ENCODE measurements around the gene CASS4. TPM values are rescaled to one million over a fixed set of nuclear protein-coding genes. Genes with fewer than 3 reads are reported as not detected.
A peak's percentile ranks its signal among the peaks of the same experiment; 100 is the strongest.

The CASS4 gene
- total and polyA plus RNA-seq, 9 of the 15 experiments (the other 6 are each of a cell fraction or from before 2014, with no cell fraction given): 8.1 to 53.8 (median 26.7) TPM

DNA sequence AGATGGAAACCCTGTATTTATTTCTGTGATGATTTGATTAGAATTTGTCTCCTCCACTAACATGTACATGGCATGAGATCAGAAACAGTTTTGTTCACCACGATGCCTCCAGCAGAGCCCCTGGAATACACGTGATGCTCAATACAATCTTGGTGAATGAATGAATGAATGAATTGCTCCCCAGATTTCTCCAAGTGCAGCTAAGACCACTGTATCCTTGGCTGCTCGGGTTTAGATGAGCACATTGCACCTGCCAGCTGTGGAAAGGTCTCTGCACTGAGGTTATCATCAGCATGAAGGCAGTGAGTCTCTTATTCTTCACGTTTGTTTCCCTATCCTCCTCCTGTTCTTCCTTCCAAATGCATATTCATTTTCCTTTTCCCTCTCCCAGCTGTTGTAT, 17.9 kb downstream of the CASS4 start:
- no peak overlapping the region for H3K9ac ChIP-seq (ENCODE audit: insufficient read depth in 1 of 2, low read depth in 2 of 2, low read length in 2 of 2)
- in situ Hi-C loops (cut with MboI): no loop called here
- peaks cover 100% of the 10 kb centered on the region for H3K79me2 ChIP-seq (ENCODE audit: control insufficient read depth, insufficient read depth, low read length)
- no peak overlapping the region for H3K4me2 ChIP-seq (ENCODE audit: insufficient read depth, low read length)
- ChIA-PET CTCF (ENCODE audit: low intra/inter-chr PET ratio) (no interaction called here), POLR2A (interaction anchor here (0.6 to 2.2 kb wide), 4 partner anchors 9 to 18 kb away, joined by 4 to 12 read pairs (median 6); partner anchors contain the start of gene CASS4)
- ATAC-seq (no peak), FAIRE-seq (no peak), DNase-seq (ENCODE audit: extremely low read depth in 1 of 4, low spot score in 3 of 4) (no peak)
- H3K36me3 ChIP-seq (ENCODE audit: control insufficient read depth, insufficient read depth, low read length): peaks cover 88% of the 10 kb centered on the region
- no peaks in the 10 kb centered on the region for H3K9me3 ChIP-seq (replicated peaks; ENCODE audit: control insufficient read depth, insufficient read depth, low read depth, low read length)
- H4K20me1 ChIP-seq (replicated peaks; ENCODE audit: control insufficient read depth, insufficient read depth, low read length): peaks cover 29% of the 10 kb centered on the region
- BruUV-seq (replicated peaks): no TSS peak
- no peak overlapping the region for H2AFZ ChIP-seq (ENCODE audit: low read depth, low read length)
- H3K27ac ChIP-seq (ENCODE audit: extremely low read depth, low read depth, low read length): peak overlapping the region; percentile 50; the same call in 1 of the 3 replicates
- H3K4me1 ChIP-seq (replicated peaks in 1 of 2; ENCODE audit: control insufficient read depth in 2 of 2, insufficient read depth in 2 of 2, low read length in 2 of 2): peaks cover 26 to 54% of the 10 kb centered on the region in 2 experiments
- H3K9me1 ChIP-seq (ENCODE audit: control insufficient read depth, insufficient read depth, low read length): no peaks in the 10 kb centered on the region
- no peak overlapping the region for H3K4me3 ChIP-seq
- H3K27me3 ChIP-seq (ENCODE audit: control insufficient read depth in 2 of 2, insufficient read depth in 2 of 2, low read length in 2 of 2): no peaks in the 10 kb centered on the region
- 28% methylated on average over 4 of the region's 4 CpGs for WGBS (ENCODE audit: insufficient coverage, low coverage, missing lambda C conversion rate)
- intact Hi-C loops (cut with micrococcal nuclease): loop anchor here (2.0 kb wide), 1 partner anchor 17 kb away; the partner anchor contains the start of gene CASS4
- TF ChIP-seq, protein P1, sequence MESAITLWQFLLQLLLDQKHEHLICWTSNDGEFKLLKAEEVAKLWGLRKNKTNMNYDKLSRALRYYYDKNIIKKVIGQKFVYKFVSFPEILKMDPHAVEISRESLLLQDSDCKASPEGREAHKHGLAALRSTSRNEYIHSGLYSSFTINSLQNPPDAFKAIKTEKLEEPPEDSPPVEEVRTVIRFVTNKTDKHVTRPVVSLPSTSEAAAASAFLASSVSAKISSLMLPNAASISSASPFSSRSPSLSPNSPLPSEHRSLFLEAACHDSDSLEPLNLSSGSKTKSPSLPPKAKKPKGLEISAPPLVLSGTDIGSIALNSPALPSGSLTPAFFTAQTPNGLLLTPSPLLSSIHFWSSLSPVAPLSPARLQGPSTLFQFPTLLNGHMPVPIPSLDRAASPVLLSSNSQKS (CRISPR knock-in tag; IDR thresholded peaks at IDR 0.05): no peak
- TF ChIP-seq PTTG1 (tag; IDR thresholded peaks at IDR 0.05; ENCODE audit: low read depth) (no peak), ZBTB7A (IDR thresholded peaks at IDR 0.05; ENCODE audit: borderline replicate concordance, control insufficient read depth, low read depth, low read length) (no peak), LEF1 (IDR thresholded peaks at IDR 0.05) (no peak), POLR3G (IDR thresholded peaks at IDR 0.05; ENCODE audit: extremely low read depth, insufficient read length, insufficient replicate concordance) (no peak), RBM25 (IDR thresholded peaks at IDR 0.05; ENCODE audit: low read depth, low read length, severe bottlenecking) (no peak), ZNF384 (IDR thresholded peaks at IDR 0.05; ENCODE audit: low read depth, low read length) (no peak), ZNF644 (tag; IDR thresholded peaks at IDR 0.05; ENCODE audit: low read depth) (no peak), XRCC4 (IDR thresholded peaks at IDR 0.05; ENCODE audit: extremely low read depth, insufficient read depth, insufficient read length) (no peak), ZNF24 (IDR thresholded peaks at IDR 0.05) (peak; percentile 67; the same call in 1 of the 2 replicates), ZNF354B (CRISPR knock-in tag; IDR thresholded peaks at IDR 0.05) (no peak), SOX6 (IDR thresholded peaks at IDR 0.05) (no peak), TCF3 (CRISPR knock-in tag; IDR thresholded peaks at IDR 0.05) (no peak), STAT5B (CRISPR knock-in tag; IDR thresholded peaks at IDR 0.05) (no peak), SMARCC2 (IDR thresholded peaks at IDR 0.05; ENCODE audit: low read depth) (0 out of 2 replicates have a peak, but pooled peaks have one; percentile 2), ZFP1 (CRISPR knock-in tag; IDR thresholded peaks at IDR 0.05) (no peak)
- TF ChIP-seq, protein P2, sequence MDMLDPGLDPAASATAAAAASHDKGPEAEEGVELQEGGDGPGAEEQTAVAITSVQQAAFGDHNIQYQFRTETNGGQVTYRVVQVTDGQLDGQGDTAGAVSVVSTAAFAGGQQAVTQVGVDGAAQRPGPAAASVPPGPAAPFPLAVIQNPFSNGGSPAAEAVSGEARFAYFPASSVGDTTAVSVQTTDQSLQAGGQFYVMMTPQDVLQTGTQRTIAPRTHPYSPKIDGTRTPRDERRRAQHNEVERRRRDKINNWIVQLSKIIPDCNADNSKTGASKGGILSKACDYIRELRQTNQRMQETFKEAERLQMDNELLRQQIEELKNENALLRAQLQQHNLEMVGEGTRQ (CRISPR knock-in tag; IDR thresholded peaks at IDR 0.05): no peak
- TF ChIP-seq, protein P3, sequence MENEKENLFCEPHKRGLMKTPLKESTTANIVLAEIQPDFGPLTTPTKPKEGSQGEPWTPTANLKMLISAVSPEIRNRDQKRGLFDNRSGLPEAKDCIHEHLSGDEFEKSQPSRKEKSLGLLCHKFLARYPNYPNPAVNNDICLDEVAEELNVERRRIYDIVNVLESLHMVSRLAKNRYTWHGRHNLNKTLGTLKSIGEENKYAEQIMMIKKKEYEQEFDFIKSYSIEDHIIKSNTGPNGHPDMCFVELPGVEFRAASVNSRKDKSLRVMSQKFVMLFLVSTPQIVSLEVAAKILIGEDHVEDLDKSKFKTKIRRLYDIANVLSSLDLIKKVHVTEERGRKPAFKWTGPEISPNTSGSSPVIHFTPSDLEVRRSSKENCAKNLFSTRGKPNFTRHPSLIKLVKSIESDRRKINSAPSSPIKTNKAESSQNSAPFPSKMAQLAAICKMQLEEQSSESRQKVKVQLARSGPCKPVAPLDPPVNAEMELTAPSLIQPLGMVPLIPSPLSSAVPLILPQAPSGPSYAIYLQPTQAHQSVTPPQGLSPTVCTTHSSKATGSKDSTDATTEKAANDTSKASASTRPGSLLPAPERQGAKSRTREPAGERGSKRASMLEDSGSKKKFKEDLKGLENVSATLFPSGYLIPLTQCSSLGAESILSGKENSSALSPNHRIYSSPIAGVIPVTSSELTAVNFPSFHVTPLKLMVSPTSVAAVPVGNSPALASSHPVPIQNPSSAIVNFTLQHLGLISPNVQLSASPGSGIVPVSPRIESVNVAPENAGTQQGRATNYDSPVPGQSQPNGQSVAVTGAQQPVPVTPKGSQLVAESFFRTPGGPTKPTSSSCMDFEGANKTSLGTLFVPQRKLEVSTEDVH (IDR thresholded peaks at IDR 0.05; ENCODE audit: low read depth, partially characterized antibody): peak; percentile 4
- TF ChIP-seq, protein P4, sequence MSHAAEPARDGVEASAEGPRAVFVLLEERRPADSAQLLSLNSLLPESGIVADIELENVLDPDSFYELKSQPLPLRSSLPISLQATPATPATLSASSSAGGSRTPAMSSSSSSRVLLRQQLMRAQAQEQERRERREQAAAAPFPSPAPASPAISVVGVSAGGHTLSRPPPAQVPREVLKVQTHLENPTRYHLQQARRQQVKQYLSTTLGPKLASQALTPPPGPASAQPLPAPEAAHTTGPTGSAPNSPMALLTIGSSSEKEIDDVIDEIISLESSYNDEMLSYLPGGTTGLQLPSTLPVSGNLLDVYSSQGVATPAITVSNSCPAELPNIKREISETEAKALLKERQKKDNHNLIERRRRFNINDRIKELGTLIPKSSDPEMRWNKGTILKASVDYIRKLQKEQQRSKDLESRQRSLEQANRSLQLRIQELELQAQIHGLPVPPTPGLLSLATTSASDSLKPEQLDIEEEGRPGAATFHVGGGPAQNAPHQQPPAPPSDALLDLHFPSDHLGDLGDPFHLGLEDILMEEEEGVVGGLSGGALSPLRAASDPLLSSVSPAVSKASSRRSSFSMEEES (CRISPR knock-in tag; IDR thresholded peaks at IDR 0.05): no peak
